Adipose tissue (tissue), 3 donors: Measurements from ENCODE around the gene GSK3B. TPM values are rescaled to one million over a fixed set of nuclear protein-coding genes. Genes with fewer than 3 reads are reported as not detected.
"Not testable (repeated sequence)": the region's sequence is repeated elsewhere in the genome, so short reads cannot be mapped to it uniquely, and the experiment has no call there.

ENCODE experiments used
- H3K27ac ChIP-seq: one replicate; pipeline ENCODE4 v1.5.1; 2013; ENCODE audit warnings: low read depth, low read length
- WGBS, 3 donors: extraction: QIAGEN DNeasy Blood & Tissue Kit; methylation state at CpG; one replicate each; pipeline ENCODE4 v1.1.7; 2013; 5-methylcytosine and 5-hydroxymethylcytosine counted together
- polyA plus RNA-seq, 3 donors: library from polyadenylated mRNA; stranded (reverse); fragments of 200-250 nt; gene quantifications; one replicate each; pipeline ENCODE4 v1.2.3, GENCODE V29; 2013
- donor health status: healthy with polysubstance abuse.
- donor health status: Bipolar disorder and iron deficiency.
- donor health status: healthy.

GSK3B gene
- polyA plus RNA-seq, 3 donors: 6.3 to 14.0 (median 7.6) TPM

GRCh38 chr3:120066634-120067033 lies 27.6 kb downstream of the GSK3B start:
- H3K27ac ChIP-seq: no peak overlapping the region
- 87 to 98% (median 98%) methylated on average over 4 of the region's 4 CpGs for WGBS, 3 donors

- 90 to 92% (median 91%) methylated on average over 2 of the region's 2 CpGs for WGBS, 3 donors
- no peak overlapping the region for H3K27ac ChIP-seq
Observed at GRCh38 chr3:120064641-120065040, 29.6 kb downstream of the GSK3B start.

GRCh38 chr3:120062474-120062873 lies 31.8 kb downstream of the GSK3B start:
- 91 to 95% (median 92%) methylated on average over 4 of the region's 4 CpGs for WGBS, 3 donors
- H3K27ac ChIP-seq: no peak overlapping the region

GRCh38 chr3:120059081-120059864 lies 35.0 kb downstream of the GSK3B start:
- WGBS, 3 donors: 72 to 78% (median 74%) methylated on average over 3 of the region's 3 CpGs
- no peak overlapping the region for H3K27ac ChIP-seq

- 81 to 89% (median 86%) methylated on average over 1 of the region's 1 CpG for WGBS, 3 donors
- no peak overlapping the region for H3K27ac ChIP-seq
Observed at GRCh38 chr3:120057626-120058025, 36.6 kb downstream of the GSK3B start.

GRCh38 chr3:120057029-120057428 lies 37.2 kb downstream of the GSK3B start:
- no peak overlapping the region for H3K27ac ChIP-seq
- WGBS, 3 donors: 97 to 98% (median 98%) methylated on average over 7 of the region's 7 CpGs

GRCh38 chr3:120053647-120054046 lies 40.6 kb downstream of the GSK3B start:
- 96 to 97% (median 97%) methylated on average over 7 of the region's 7 CpGs for WGBS, 3 donors
- H3K27ac ChIP-seq: not testable (repeated sequence)

GRCh38 chr3:120052677-120053076 lies 41.6 kb downstream of the GSK3B start:
- H3K27ac ChIP-seq: no peak overlapping the region
- WGBS, 3 donors: 82 to 90% (median 88%) methylated on average over 3 of the region's 3 CpGs

- WGBS, 3 donors: 26 to 40% (median 35%) methylated on average over 2 of the region's 2 CpGs
- H3K27ac ChIP-seq: no peak overlapping the region
Observed at GRCh38 chr3:120052225-120052624, 42.0 kb downstream of the GSK3B start.

- WGBS, 3 donors: 70 to 85% (median 81%) methylated on average over 5 of the region's 5 CpGs
- H3K27ac ChIP-seq: not testable (repeated sequence)
Observed at GRCh38 chr3:120051570-120051969, 42.7 kb downstream of the GSK3B start.

GRCh38 chr3:120049881-120050539 lies 44.2 kb downstream of the GSK3B start:
- no peak overlapping the region for H3K27ac ChIP-seq
- WGBS, 3 donors: 76 to 93% (median 77%) methylated on average over 4 of the region's 4 CpGs

- 30 to 79% (median 75%) methylated on average over 2 of the region's 2 CpGs for WGBS, 3 donors
- H3K27ac ChIP-seq: no peak overlapping the region
Observed at GRCh38 chr3:120049072-120049471, 45.2 kb downstream of the GSK3B start.

GRCh38 chr3:120048355-120049041 lies 45.7 kb downstream of the GSK3B start:
- H3K27ac ChIP-seq: no peak overlapping the region

GRCh38 chr3:120047686-120048085 lies 46.6 kb downstream of the GSK3B start:
- H3K27ac ChIP-seq: no peak overlapping the region
- WGBS, 3 donors: 86 to 91% (median 88%) methylated on average over 1 of the region's 1 CpG

GRCh38 chr3:120040813-120041377 lies 53.4 kb downstream of the GSK3B start:
- no peak overlapping the region for H3K27ac ChIP-seq
- 90 to 98% (median 97%) methylated on average over 8 of the region's 8 CpGs for WGBS, 3 donors

- 93 to 98% (median 97%) methylated on average over 20 of the region's 20 CpGs for WGBS, 3 donors
- no peak overlapping the region for H3K27ac ChIP-seq
Observed at GRCh38 chr3:120039642-120040610, 54.3 kb downstream of the GSK3B start.

GRCh38 chr3:120033596-120033995 lies 60.7 kb downstream of the GSK3B start:
- WGBS, 3 donors: 53 to 86% (median 68%) methylated on average over 4 of the region's 4 CpGs
- no peak overlapping the region for H3K27ac ChIP-seq

GRCh38 chr3:120031561-120031960 lies 62.7 kb downstream of the GSK3B start:
- no peak overlapping the region for H3K27ac ChIP-seq
